ENCODE measurements around the gene RETREG3. TPM values are rescaled to one million over a fixed set of nuclear protein-coding genes. Genes with fewer than 3 reads are reported as not detected.

Gene RETREG3
- total and polyA plus RNA-seq, 2 of the 13 experiments (the other 11 are each of a cell fraction or from before 2014, with no cell fraction given): 47.0 to 55.8 TPM

GRCh38 chr17:42531455-42532354, 77.5 kb downstream of the RETREG3 start (continued):
- TF ChIP-seq TP53 (CRISPR knock-in tag; conservative IDR thresholded peaks at IDR 0.05): no peak
- TF ChIP-seq PREB (CRISPR knock-in tag; IDR thresholded peaks at IDR 0.05): no peak
- TF ChIP-seq HNF4A (CRISPR knock-in tag; IDR thresholded peaks at IDR 0.05): peak; percentile 40; the same call in 1 of the 2 replicates
- no peak for TF ChIP-seq SNAI1 (CRISPR knock-in tag; IDR thresholded peaks at IDR 0.05; ENCODE audit: borderline replicate concordance)
- TF ChIP-seq SETDB1 (CRISPR knock-in tag; IDR thresholded peaks at IDR 0.05; ENCODE audit: borderline replicate concordance): peak; percentile 18; the same call in 1 of the 2 replicates
- no peak for TF ChIP-seq FOXK2 (IDR thresholded peaks at IDR 0.05)
- no peak for TF ChIP-seq CBFB (CRISPR knock-in tag; IDR thresholded peaks at IDR 0.05)
- TF ChIP-seq, protein P1, sequence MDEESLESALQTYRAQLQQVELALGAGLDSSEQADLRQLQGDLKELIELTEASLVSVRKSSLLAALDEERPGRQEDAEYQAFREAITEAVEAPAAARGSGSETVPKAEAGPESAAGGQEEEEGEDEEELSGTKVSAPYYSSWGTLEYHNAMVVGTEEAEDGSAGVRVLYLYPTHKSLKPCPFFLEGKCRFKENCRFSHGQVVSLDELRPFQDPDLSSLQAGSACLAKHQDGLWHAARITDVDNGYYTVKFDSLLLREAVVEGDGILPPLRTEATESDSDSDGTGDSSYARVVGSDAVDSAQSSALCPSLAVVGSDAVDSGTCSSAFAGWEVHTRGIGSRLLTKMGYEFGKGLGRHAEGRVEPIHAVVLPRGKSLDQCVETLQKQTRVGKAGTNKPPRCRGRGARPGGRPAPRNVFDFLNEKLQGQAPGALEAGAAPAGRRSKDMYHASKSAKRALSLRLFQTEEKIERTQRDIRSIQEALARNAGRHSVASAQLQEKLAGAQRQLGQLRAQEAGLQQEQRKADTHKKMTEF (CRISPR knock-in tag; IDR thresholded peaks at IDR 0.05): no peak
- no peak for TF ChIP-seq HNRNPL (IDR thresholded peaks at IDR 0.05; ENCODE audit: low read depth, low read length)
- TF ChIP-seq, protein P2, sequence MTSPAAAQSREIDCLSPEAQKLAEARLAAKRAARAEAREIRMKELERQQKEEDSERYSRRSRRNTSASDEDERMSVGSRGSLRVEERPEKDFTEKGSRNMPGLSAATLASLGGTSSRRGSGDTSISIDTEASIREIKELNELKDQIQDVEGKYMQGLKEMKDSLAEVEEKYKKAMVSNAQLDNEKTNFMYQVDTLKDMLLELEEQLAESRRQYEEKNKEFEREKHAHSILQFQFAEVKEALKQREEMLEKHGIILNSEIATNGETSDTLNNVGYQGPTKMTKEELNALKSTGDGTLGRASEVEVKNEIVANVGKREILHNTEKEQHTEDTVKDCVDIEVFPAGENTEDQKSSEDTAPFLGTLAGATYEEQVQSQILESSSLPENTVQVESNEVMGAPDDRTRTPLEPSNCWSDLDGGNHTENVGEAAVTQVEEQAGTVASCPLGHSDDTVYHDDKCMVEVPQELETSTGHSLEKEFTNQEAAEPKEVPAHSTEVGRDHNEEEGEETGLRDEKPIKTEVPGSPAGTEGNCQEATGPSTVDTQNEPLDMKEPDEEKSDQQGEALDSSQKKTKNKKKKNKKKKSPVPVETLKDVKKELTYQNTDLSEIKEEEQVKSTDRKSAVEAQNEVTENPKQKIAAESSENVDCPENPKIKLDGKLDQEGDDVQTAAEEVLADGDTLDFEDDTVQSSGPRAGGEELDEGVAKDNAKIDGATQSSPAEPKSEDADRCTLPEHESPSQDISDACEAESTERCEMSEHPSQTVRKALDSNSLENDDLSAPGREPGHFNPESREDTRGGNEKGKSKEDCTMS (CRISPR knock-in tag; conservative IDR thresholded peaks at IDR 0.05): no peak
- TF ChIP-seq ZHX1 (CRISPR knock-in tag; IDR thresholded peaks at IDR 0.05; ENCODE audit: low read depth): no peak
- peak; percentile 45 for TF ChIP-seq XRCC5 (optimal IDR thresholded peaks at IDR 0.05; ENCODE audit: low read length)
- TF ChIP-seq, protein P3, sequence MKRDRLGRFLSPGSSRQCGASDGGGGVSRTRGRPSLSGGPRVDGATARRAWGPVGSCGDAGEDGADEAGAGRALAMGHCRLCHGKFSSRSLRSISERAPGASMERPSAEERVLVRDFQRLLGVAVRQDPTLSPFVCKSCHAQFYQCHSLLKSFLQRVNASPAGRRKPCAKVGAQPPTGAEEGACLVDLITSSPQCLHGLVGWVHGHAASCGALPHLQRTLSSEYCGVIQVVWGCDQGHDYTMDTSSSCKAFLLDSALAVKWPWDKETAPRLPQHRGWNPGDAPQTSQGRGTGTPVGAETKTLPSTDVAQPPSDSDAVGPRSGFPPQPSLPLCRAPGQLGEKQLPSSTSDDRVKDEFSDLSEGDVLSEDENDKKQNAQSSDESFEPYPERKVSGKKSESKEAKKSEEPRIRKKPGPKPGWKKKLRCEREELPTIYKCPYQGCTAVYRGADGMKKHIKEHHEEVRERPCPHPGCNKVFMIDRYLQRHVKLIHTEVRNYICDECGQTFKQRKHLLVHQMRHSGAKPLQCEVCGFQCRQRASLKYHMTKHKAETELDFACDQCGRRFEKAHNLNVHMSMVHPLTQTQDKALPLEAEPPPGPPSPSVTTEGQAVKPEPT (CRISPR knock-in tag; IDR thresholded peaks at IDR 0.05; ENCODE audit: low read depth): 0 out of 2 replicates have a peak, but pooled peaks have one; percentile 25
- no peak for TF ChIP-seq PHB2 (IDR thresholded peaks at IDR 0.05; ENCODE audit: partially characterized antibody)
- TF ChIP-seq NKX3-1 (CRISPR knock-in tag; IDR thresholded peaks at IDR 0.05): no peak
- no peak for TF ChIP-seq ZNF775 (CRISPR knock-in tag; IDR thresholded peaks at IDR 0.05; ENCODE audit: borderline replicate concordance)

All from HepG2 (cell line).